ENCODE data around the gene GALNS.

DNA sequence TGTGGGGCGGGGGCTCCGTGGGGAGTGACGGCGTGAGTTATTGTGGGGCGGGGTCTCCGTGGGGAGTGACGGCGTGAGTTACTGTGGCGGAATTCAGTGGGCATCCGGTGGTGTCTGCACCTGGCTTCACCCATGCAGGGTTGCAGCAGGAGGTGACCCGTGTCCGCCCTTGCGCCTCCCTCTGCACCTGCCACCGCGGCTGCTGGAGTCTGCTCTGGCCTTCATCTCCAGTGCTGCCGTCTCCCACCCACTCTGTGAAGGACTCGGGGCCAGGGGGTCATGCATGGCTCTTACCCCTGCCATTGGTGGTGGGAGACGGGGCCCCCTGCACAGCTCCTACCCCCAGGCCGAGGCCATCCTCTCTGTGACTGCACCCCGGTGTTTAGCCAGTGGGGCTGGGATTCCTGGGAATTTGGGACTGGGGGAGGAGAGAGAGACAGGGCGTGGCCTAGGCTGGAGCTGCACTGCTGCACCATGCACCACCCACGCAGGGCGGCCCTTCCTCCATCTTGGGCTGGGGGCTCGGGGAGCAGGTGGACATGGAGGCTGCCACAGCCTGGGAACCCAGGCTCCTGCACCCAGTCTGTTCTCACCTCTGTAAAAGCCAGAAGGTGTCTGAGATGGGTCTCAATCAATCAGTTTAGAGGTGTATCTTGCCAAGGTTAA lies 11.0 kb upstream of the GALNS start:
- no peak for TF ChIP-seq TAF1 (conservative IDR thresholded peaks at IDR 0.05)
- TF ChIP-seq, protein P1, sequence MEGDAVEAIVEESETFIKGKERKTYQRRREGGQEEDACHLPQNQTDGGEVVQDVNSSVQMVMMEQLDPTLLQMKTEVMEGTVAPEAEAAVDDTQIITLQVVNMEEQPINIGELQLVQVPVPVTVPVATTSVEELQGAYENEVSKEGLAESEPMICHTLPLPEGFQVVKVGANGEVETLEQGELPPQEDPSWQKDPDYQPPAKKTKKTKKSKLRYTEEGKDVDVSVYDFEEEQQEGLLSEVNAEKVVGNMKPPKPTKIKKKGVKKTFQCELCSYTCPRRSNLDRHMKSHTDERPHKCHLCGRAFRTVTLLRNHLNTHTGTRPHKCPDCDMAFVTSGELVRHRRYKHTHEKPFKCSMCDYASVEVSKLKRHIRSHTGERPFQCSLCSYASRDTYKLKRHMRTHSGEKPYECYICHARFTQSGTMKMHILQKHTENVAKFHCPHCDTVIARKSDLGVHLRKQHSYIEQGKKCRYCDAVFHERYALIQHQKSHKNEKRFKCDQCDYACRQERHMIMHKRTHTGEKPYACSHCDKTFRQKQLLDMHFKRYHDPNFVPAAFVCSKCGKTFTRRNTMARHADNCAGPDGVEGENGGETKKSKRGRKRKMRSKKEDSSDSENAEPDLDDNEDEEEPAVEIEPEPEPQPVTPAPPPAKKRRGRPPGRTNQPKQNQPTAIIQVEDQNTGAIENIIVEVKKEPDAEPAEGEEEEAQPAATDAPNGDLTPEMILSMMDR (IDR thresholded peaks at IDR 0.05; ENCODE audit: low read depth, low read length, missing input control): no peak
